ENCODE measurements around the gene CSF2.

The CSF2 gene

DNA sequence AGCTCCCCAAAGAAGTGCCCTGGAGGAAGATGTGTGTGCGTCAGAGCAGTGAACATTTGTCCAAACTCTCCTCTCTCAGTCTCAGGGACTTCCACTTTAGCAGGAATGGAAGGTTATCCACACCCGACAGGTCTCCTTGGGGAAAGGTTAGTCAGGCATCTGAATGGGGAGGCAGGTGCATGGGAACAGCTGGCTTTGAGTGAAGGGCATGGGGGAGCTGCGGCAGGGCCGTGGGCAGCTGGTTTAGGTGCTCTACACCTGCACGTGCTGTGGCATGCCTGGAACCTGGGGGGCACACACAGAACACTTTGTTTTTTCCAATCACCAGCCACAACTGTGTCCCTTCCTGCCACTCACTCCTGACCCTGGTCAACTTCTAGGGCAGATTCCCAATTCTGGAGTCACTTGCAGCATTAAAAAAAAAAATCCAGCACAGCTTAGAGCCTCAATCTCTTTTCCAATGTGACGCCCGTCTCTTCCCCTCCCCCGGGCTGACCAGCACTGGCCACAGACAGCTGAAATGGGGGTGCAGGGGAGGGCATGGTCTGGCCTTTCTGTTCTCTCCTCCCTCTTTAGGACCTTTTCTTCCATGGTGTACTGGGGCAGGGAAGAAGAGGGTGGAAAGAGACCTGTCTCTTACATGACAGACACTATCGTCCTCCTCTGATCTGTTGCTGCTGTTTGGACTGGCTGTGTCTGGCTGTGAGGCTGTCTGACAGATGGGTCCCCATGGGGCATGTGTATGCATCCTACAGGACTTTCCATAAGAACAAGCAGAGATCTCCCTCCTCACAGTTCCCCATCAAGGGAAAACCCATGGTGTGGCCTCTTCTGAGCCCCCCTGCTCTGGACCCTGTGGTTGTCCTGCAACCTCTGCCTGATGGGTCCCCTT lies 22.7 kb upstream of the CSF2 start:
- Histone ChIP-seq H3K4me3 (ENCODE audit: low read length) (no peak overlapping the region), H3K36me3 (ENCODE audit: control insufficient read depth, low read length) (no peaks in the 10 kb centered on the region), H3K4me2 (ENCODE audit: low read length) (no peak overlapping the region), H3K27ac (ENCODE audit: low read depth, low read length) (no peak overlapping the region), H3K9me3 (ENCODE audit: control insufficient read depth, insufficient read depth, low read length) (no peaks in the 10 kb centered on the region), H3K4me1 (ENCODE audit: control insufficient read depth, low read length) (no peaks in the 10 kb centered on the region), H4K20me1 (ENCODE audit: control insufficient read depth, insufficient read depth, low read depth, low read length) (no peaks in the 10 kb centered on the region), H3K27me3 (ENCODE audit: control insufficient read depth, low read length) (no peaks in the 10 kb centered on the region), H3F3A (ENCODE audit: control insufficient read depth, insufficient read depth) (no peaks in the 10 kb centered on the region), H3K79me2 (ENCODE audit: control insufficient read depth, low read length) (no peaks in the 10 kb centered on the region), H3K9me2 (replicated peaks; ENCODE audit: control insufficient read depth, low read length) (no peaks in the 10 kb centered on the region)
- TF ChIP-seq, protein P1, sequence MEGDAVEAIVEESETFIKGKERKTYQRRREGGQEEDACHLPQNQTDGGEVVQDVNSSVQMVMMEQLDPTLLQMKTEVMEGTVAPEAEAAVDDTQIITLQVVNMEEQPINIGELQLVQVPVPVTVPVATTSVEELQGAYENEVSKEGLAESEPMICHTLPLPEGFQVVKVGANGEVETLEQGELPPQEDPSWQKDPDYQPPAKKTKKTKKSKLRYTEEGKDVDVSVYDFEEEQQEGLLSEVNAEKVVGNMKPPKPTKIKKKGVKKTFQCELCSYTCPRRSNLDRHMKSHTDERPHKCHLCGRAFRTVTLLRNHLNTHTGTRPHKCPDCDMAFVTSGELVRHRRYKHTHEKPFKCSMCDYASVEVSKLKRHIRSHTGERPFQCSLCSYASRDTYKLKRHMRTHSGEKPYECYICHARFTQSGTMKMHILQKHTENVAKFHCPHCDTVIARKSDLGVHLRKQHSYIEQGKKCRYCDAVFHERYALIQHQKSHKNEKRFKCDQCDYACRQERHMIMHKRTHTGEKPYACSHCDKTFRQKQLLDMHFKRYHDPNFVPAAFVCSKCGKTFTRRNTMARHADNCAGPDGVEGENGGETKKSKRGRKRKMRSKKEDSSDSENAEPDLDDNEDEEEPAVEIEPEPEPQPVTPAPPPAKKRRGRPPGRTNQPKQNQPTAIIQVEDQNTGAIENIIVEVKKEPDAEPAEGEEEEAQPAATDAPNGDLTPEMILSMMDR (IDR thresholded peaks at IDR 0.05; ENCODE audit: low read depth, low read length, poor library complexity, severe bottlenecking) = no peak
- no peak for TF ChIP-seq EZH2phosphoT487 (IDR thresholded peaks at IDR 0.05; ENCODE audit: borderline replicate concordance, low read length)

DNA sequence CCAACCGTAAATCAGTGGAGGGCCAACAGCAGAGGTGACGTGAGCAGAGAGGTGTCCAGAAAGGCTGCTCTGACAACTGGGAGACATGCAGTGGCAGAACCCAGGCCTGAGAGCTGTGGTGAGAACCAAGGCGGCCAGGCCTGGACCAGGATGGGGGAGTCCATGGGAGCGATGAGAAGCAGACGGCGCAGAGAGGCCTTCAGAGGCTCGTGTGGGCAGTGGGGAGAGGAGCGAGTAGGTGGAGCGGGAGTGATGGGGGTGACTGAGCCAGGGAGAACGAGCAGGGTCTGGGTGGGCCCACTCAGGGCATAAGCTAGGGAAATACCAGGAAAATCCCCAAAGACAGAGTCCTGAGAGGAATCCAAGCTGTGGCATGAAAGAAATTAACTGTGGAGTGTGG lies 21.1 kb upstream of the CSF2 start:
- no peaks in the 10 kb centered on the region for H3K36me3 ChIP-seq (ENCODE audit: control insufficient read depth, low read length)

DNA sequence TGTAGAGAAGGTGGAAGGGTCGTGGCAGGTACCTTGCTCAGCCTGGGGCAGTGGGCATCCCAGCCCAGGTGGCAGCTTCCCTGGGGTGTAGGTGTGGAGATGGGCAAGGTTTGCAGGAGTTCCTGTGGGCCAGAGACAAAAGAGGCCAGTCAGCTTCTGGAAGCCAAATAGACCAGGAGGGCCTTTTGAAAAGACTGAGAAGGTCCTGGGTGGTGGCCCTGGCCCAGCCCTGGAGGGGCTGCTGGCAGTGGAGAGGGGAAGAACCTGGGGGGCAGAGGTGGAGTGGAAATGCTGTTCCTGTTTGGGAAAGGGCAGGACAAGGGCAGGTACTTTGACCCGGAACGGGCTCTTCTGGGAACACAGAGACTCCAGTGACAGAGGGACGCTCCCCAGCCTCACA lies 20.1 kb upstream of the CSF2 start:
- no peaks in the 10 kb centered on the region for H3K9me3 ChIP-seq (ENCODE audit: control insufficient read depth, insufficient read depth, low read length)
- no peak overlapping the region for H3K4me3 ChIP-seq (ENCODE audit: low read length)
- H3K9me2 ChIP-seq (replicated peaks; ENCODE audit: control insufficient read depth, low read length) = no peaks in the 10 kb centered on the region
- TF ChIP-seq, protein P1 (IDR thresholded peaks at IDR 0.05; ENCODE audit: low read depth, low read length, poor library complexity, severe bottlenecking) = no peak
- no peak for TF ChIP-seq EZH2phosphoT487 (IDR thresholded peaks at IDR 0.05; ENCODE audit: borderline replicate concordance, low read length)
- H3K4me2 ChIP-seq (ENCODE audit: low read length) = no peak overlapping the region
- H3K4me1 ChIP-seq (ENCODE audit: control insufficient read depth, low read length) = no peaks in the 10 kb centered on the region
- no peaks in the 10 kb centered on the region for H3K36me3 ChIP-seq (ENCODE audit: control insufficient read depth, low read length)
- H4K20me1 ChIP-seq (ENCODE audit: control insufficient read depth, insufficient read depth, low read depth, low read length) = no peaks in the 10 kb centered on the region
- H3K79me2 ChIP-seq (ENCODE audit: control insufficient read depth, low read length) = no peaks in the 10 kb centered on the region
- no peaks in the 10 kb centered on the region for H3K27me3 ChIP-seq (ENCODE audit: control insufficient read depth, low read length)
- no peak overlapping the region for H3K27ac ChIP-seq (ENCODE audit: low read depth, low read length)
- no peaks in the 10 kb centered on the region for H3F3A ChIP-seq (ENCODE audit: control insufficient read depth, insufficient read depth)

More for the DNA sequence above, 21.1 kb upstream of the CSF2 start:
- Histone ChIP-seq H3K9me2 (replicated peaks; ENCODE audit: control insufficient read depth, low read length) (no peaks in the 10 kb centered on the region), H3K79me2 (ENCODE audit: control insufficient read depth, low read length) (no peaks in the 10 kb centered on the region), H3F3A (ENCODE audit: control insufficient read depth, insufficient read depth) (no peaks in the 10 kb centered on the region), H3K9me3 (ENCODE audit: control insufficient read depth, insufficient read depth, low read length) (no peaks in the 10 kb centered on the region), H4K20me1 (ENCODE audit: control insufficient read depth, insufficient read depth, low read depth, low read length) (no peaks in the 10 kb centered on the region), H3K27ac (ENCODE audit: low read depth, low read length) (no peak overlapping the region), H3K4me3 (ENCODE audit: low read length) (no peak overlapping the region), H3K27me3 (ENCODE audit: control insufficient read depth, low read length) (no peaks in the 10 kb centered on the region), H3K4me1 (ENCODE audit: control insufficient read depth, low read length) (no peaks in the 10 kb centered on the region), H3K4me2 (ENCODE audit: low read length) (no peak overlapping the region)
- TF ChIP-seq, protein P1 (IDR thresholded peaks at IDR 0.05; ENCODE audit: low read depth, low read length, poor library complexity, severe bottlenecking) = no peak
- TF ChIP-seq EZH2phosphoT487 (IDR thresholded peaks at IDR 0.05; ENCODE audit: borderline replicate concordance, low read length) = no peak

All from DOHH2 (cell line).